SK-N-SH treated with all-trans-retinoic acid at 6 μM for 48 hours (cell line): ENCODE data around the gene PEPD.

Source experiments
- ESRRG ChIP-seq: fragments of 250-450 bp; sonication (Bioruptor Pico); IDR thresholded peaks from 2 replicates; pipeline ENCODE4 v1.6.1; 2021; ENCODE audit warnings: mild to moderate bottlenecking
- PATZ1 ChIP-seq: fragments of 250-450 bp; sonication (Bioruptor Pico); IDR thresholded peaks from 2 replicates; pipeline ENCODE4 v1.8.0; 2020; ENCODE audit warnings: mild to moderate bottlenecking, moderate library complexity, borderline replicate concordance
- RARB ChIP-seq: fragments of 250-450 bp; sonication (Bioruptor Pico); IDR thresholded peaks from 2 replicates; pipeline ENCODE4 v1.8.0; 2021; ENCODE audit warnings: mild to moderate bottlenecking, moderate library complexity
- ZC3H10 ChIP-seq: fragments of 250-450 bp; sonication (Bioruptor Pico); IDR thresholded peaks from 2 replicates; pipeline ENCODE4 v1.5.1; 2021; ENCODE audit warnings: mild to moderate bottlenecking, moderate library complexity

GRCh38 chr19:33535226-33535625 lies 13.6 kb upstream of the PEPD start:
- no peak for TF ChIP-seq ESRRG (CRISPR knock-in tag)
- no peak for TF ChIP-seq ZC3H10
- TF ChIP-seq PATZ1 = no peak
- no peak for TF ChIP-seq RARB (CRISPR knock-in tag)
